H1 (cell line): ENCODE results near the gene FASLG.

Experiments
- KDM5A ChIP-seq: fragments of 200-600 bp; IDR thresholded peaks from 2 replicates; pipeline ENCODE4 v1.7.1; 2012; ENCODE audit warnings: mild to moderate bottlenecking, low read length, inconsistent platforms, mixed read lengths
- POLR2A ChIP-seq, 2 experiments: IDR thresholded peaks; 1 replicate in 1 of 2; 2 replicates in 1 of 2; pipeline ENCODE4 v1.6.1; 2011; ENCODE audit warnings: low read depth in 2 of 2, low read length in 2 of 2, mild to moderate bottlenecking in 2 of 2; ENCODE audit errors: control extremely low read depth in 1 of 2
- SUZ12 ChIP-seq: fragments of 200-600 bp; sonication (generic); IDR thresholded peaks from 2 replicates; pipeline ENCODE4 v1.6.1; 2012; ENCODE audit warnings: mild to moderate bottlenecking, inconsistent platforms, low read length, moderate library complexity, mixed read lengths
- TBP ChIP-seq: IDR thresholded peaks from 2 replicates; pipeline ENCODE4 v1.6.1; 2011; ENCODE audit warnings: low read depth, low read length, improper control_type of control experiment
- YY1 ChIP-seq: IDR thresholded peaks from 2 replicates; pipeline ENCODE4 v1.6.1; 2011; ENCODE audit warnings: low read depth, mild to moderate bottlenecking, low read length
- TF ChIP-seq, protein P1 (sequence below), 3 experiments: IDR thresholded peaks; 1 replicate in 2 of 3; 2 replicates in 1 of 3; pipeline versions ENCODE4 v1.5.1 to v1.6.1; 2011; ENCODE audit warnings: low read length in 3 of 3, mild to moderate bottlenecking in 3 of 3, inconsistent platforms in 2 of 3, low read depth in 1 of 3, moderate library complexity in 1 of 3; ENCODE audit not compliant: insufficient read depth in 1 of 3; ENCODE audit errors: control extremely low read depth in 1 of 3

DNA sequence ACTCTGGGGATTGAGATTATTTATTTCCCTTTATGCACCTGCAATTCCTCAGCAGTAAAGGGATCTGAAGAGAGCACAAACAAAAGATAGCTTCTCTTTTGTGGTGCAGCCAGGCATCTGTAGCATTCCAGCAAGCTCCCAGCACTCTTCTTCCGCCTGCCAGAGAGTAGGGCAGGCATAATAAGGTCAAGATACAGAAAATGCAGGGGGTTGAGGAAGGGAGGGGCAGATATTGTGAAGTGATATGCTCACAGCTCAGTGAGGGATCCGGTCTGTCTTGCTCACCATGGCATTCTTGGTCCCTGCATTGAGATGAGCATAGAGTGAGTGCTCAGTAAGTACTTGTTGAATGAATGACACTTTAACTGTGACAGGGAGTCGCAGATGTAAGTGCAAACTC lies 23.9 kb downstream of the FASLG start:
- TF ChIP-seq POLR2A (IDR thresholded peaks at IDR 0.05; ENCODE audit: control extremely low read depth in 1 of 2, low read depth in 2 of 2, low read length in 2 of 2) (no peak), YY1 (no peak), TBP (no peak), SUZ12 (no peak), KDM5A (no peak)
- TF ChIP-seq, protein P1, sequence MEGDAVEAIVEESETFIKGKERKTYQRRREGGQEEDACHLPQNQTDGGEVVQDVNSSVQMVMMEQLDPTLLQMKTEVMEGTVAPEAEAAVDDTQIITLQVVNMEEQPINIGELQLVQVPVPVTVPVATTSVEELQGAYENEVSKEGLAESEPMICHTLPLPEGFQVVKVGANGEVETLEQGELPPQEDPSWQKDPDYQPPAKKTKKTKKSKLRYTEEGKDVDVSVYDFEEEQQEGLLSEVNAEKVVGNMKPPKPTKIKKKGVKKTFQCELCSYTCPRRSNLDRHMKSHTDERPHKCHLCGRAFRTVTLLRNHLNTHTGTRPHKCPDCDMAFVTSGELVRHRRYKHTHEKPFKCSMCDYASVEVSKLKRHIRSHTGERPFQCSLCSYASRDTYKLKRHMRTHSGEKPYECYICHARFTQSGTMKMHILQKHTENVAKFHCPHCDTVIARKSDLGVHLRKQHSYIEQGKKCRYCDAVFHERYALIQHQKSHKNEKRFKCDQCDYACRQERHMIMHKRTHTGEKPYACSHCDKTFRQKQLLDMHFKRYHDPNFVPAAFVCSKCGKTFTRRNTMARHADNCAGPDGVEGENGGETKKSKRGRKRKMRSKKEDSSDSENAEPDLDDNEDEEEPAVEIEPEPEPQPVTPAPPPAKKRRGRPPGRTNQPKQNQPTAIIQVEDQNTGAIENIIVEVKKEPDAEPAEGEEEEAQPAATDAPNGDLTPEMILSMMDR (IDR thresholded peaks at IDR 0.05; ENCODE audit: control extremely low read depth in 1 of 3, insufficient read depth in 1 of 3, low read depth in 1 of 3, low read length in 3 of 3), result no peak
